T-helper 1 cell treated with Interleukin-12 subunit alpha and Interleukin-12 subunit beta and Interleukin-4 antibody, amounts not matched to agents 30 ng/mL and 1 ng/mL, for 36 hours (primary cell): ENCODE measurements around the gene PCDHGB5. TPM values are rescaled to one million over a fixed set of nuclear protein-coding genes. Genes with fewer than 3 reads are reported as not detected.
"Not testable (repeated sequence)": the region's sequence is repeated elsewhere in the genome, so short reads cannot be mapped to it uniquely, and the experiment has no call there.

Source experiments
- intact Hi-C: fragments of 100-400 bp; cut with micrococcal nuclease; formaldehyde crosslinking; loops from one replicate; pipeline ENCODE4 v1.15.1; 2024
- total RNA-seq: library from RNA; stranded (reverse); gene quantifications from 2 replicates; pipeline ENCODE4 v1.2.3, GENCODE V29; 2022

PCDHGB5 gene
- total RNA-seq, 1 donor from 2014 or later = 0.66 TPM

DNA sequence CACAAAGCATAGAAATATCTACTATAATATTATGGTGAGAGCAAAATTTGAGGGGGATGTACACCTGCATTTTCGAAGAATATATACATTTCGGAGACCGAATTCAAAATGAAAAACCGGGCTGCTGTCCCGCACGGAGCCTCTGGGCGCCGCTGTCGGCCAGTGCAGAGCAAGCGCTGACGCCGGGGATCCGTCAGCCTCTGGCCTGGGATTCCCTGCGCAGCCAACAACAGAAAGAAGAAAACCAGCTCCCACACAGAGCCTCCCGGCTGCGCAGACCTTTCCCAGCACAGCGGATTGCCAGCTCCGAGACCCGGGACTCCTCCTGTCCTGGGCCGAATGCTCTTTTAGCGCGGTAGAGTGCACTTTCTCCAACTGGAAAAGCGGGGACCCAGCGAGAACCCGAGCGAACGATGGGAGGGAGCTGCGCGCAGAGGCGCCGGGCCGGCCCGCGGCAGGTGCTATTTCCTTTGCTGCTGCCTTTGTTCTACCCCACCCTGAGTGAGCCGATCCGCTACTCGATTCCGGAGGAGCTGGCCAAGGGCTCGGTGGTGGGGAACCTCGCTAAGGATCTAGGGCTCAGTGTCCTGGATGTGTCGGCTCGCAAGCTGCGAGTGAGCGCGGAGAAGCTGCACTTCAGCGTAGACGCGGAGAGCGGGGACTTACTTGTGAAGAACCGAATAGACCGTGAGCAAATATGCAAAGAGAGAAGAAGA lies 10.2 kb downstream of the PCDHGB5 start, which contains the start of gene PCDHGB6:
Gene PCDHGB6, plus strand, starts transcription at position 232 of the 716 bp plus-strand sequence. Its CDS starts 182 bp downstream, at position 414.
- intact Hi-C loops = loop anchor here (1.0 to 10.0 kb wide), 2 partner anchors 156 to 173 kb away; no protein-coding TSS in a partner anchor

DNA sequence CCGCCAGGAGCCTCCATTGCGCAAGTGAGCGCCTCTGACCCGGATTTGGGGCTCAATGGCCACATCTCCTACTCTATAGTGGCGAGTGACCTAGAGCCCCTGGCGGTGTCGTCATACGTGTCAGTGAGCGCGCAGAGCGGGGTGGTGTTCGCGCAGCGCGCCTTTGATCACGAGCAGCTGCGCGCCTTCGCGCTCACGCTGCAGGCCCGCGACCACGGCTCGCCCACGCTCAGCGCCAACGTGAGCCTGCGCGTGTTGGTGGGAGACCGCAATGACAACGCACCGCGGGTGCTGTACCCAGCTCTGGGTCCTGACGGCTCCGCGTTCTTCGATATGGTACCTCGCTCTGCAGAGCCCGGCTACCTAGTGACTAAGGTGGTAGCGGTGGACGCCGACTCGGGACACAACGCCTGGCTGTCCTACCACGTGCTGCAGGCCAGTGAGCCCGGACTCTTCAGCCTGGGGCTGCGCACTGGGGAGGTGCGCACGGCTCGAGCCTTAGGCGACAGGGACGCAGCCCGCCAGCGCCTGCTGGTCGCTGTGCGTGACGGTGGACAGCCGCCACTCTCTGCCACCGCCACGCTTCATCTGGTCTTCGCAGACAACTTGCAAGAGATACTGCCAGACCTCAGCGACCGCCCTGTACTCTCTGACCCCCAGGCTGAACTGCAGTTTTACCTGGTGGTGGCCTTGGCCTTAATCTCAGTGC lies 12.0 kb downstream of the PCDHGB5 start:
- intact Hi-C loops = loop anchor here (1.0 to 10.0 kb wide), 3 partner anchors 47 to 175 kb away; partner anchors contain the start of gene PCDHGA5

GRCh38 chr5:141411575-141411974 lies 13.8 kb downstream of the PCDHGB5 start:
- intact Hi-C loops = loop anchor here (5.0 kb wide), 1 partner anchor 49 kb away; the partner anchor contains the start of gene PCDHGA5

GRCh38 chr5:141412854-141413539 lies 15.2 kb downstream of the PCDHGB5 start, which contains the start of gene PCDHGA10:
Gene PCDHGA10, plus strand, starts transcription at chr5:141412987. Its CDS starts 189 bp downstream, at chr5:141413176.
- intact Hi-C loops = loop anchor here (1.0 to 5.0 kb wide), 4 partner anchors 51 to 151 kb away; partner anchors contain the start of gene PCDHGA5

- intact Hi-C loops = loop anchor here (1.0 to 5.0 kb wide), 3 partner anchors 51 to 151 kb away; partner anchors contain the start of gene PCDHGA5
These were observed 15.9 kb downstream of the PCDHGB5 start for GRCh38 chr5:141413540-141414069.

GRCh38 chr5:141414548-141415274 lies 17.0 kb downstream of the PCDHGB5 start:
- intact Hi-C loops = loop anchor here (5.0 kb wide), 1 partner anchor 52 kb away; the partner anchor contains the start of gene PCDHGA5

- intact Hi-C loops = not testable (repeated sequence)
These were observed 17.5 kb downstream of the PCDHGB5 start for GRCh38 chr5:141415275-141415618.

GRCh38 chr5:141417494-141418172 lies 19.9 kb downstream of the PCDHGB5 start, which contains the start of gene PCDHGB7:
Gene PCDHGB7, plus strand, starts transcription at chr5:141417677. Its CDS starts 183 bp downstream, at chr5:141417860.
- intact Hi-C loops = loop anchor here (1.0 to 2.0 kb wide), 4 partner anchors 95 to 141 kb away; partner anchors contain the start of gene TAF7

DNA sequence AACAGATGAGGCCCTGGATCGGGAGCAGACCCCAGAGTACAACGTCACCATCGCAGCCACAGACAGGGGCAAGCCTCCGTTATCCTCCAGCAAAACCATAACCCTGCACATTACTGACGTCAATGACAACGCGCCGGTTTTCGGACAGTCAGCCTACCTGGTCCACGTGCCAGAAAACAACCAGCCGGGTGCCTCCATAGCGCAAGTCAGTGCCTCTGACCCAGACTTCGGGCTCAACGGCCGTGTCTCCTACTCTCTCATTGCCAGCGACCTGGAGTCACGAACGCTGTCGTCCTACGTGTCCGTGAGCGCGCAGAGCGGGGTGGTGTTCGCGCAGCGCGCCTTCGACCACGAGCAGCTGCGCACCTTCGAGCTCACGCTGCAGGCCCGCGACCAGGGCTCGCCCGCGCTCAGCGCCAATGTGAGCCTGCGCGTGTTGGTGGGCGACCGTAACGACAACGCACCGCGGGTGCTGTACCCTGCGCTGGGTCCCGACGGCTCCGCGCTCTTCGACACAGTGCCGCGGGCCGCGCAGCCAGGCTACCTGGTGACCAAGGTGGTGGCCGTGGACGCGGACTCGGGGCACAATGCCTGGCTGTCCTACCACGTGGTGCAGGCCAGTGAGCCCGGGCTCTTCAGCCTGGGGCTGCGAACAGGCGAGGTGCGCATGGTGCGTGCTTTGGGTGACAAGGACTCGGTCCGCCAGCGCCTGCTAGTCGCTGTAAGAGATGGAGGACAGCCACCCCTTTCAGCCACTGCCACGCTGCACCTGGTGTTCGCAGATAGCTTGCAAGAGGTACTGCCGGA lies 21.5 kb downstream of the PCDHGB5 start:
- intact Hi-C loops = no loop called here

DNA sequence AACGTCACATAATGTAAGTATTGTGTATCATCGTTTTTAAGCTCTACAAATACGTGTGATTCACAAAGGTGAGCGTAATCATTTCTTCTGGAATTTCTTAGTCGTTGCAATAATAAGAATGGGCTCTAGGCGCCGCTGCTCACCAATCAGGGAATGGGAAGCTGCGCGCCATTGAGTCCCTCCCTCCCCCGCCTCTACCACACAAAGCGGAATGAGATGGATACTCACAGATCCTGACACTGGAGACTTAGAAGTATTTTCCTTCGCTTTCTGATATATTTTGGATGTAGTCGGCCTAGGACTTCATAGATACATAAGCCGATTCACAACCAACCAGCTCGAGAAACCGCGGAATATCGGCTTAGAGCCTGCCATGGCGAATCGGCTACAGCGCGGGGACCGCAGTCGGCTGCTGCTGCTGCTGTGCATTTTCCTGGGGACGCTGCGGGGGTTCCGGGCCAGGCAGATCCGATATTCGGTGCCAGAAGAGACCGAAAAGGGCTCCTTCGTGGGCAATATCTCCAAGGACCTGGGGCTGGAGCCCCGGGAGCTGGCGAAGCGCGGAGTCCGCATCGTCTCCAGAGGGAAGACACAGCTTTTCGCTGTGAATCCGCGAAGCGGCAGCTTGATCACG lies 23.2 kb downstream of the PCDHGB5 start, which contains the start of gene PCDHGA11:
Gene PCDHGA11, plus strand, starts transcription at position 197 of the 634 bp plus-strand sequence. Its CDS starts 177 bp downstream, at position 374.
- intact Hi-C loops = loop anchor here (1.0 to 10.0 kb wide), 4 partner anchors 56 to 576 kb away; partner anchors contain the start of genes PCDHA8, PCDHA9, PCDHGA4 and PCDHGB2

DNA sequence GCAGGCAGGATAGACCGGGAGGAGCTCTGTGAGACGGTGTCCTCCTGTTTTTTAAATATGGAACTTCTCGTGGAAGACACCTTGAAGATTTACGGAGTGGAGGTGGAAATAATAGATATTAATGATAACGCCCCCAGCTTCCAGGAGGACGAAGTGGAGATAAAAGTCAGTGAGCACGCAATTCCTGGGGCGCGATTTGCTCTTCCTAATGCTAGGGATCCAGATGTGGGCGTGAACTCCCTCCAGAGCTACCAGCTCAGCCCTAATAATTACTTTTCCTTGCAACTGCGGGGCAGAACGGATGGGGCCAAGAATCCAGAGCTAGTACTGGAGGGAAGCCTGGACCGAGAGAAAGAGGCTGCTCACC lies 23.7 kb downstream of the PCDHGB5 start:
- intact Hi-C loops = loop anchor here (5.0 to 10.0 kb wide), 3 partner anchors 56 to 577 kb away; partner anchors contain the start of genes PCDHA8, PCDHA9, PCDHGA4 and PCDHGB2

DNA sequence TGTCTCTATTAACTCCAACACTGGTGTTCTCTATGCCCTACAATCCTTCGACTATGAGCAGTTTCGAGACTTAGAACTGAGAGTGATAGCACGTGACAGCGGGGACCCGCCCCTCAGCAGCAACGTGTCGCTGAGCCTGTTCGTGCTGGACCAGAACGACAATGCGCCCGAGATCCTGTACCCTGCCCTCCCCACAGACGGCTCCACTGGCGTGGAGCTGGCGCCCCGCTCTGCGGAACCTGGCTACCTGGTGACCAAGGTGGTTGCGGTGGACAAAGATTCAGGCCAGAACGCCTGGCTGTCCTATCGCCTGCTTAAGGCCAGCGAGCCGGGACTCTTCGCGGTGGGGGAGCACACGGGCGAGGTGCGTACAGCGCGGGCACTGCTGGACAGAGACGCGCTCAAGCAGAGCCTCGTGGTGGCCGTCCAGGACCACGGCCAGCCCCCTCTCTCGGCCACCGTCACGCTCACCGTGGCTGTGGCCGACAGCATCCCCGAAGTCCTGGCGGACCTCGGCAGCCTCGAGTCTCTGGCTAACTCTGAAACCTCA lies 25.1 kb downstream of the PCDHGB5 start:
- intact Hi-C loops = loop anchor here (5.0 to 10.0 kb wide), 3 partner anchors 54 to 578 kb away; partner anchors contain the start of genes PCDHA8, PCDHA9, PCDHGA4 and PCDHGB2

DNA sequence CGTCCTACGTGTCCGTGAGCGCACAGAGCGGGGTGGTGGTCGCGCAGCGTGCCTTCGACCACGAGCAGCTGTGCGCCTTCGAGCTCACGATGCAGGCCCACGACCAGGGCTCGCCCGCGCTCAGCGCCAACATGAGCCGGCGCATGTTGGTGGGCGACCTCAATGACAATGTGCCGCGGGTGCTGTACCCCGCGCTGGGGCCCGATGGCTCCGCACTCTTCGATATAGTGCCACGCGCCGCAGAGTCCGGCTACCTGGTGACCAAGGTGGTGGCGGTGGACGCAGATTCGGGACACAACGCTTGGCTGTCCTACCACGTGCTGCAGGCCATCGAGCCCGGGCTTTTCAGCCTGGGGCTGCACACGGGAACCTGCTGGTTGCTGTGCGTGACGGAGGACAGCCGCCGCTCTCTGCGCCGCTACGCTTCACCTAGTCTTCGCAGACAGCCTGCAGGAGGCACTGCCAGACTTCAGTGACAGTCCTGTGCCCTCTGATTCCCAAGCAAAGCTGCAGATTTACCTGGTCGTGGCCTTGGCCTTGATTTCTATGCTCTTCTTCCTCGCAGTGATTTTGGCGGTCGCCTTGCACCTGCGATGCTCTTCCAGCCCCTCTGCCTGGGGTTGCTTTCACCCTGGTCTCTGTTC lies 30.2 kb downstream of the PCDHGB5 start:
- intact Hi-C loops = loop anchor here (10.0 kb wide), 1 partner anchor 583 kb away; the partner anchor contains the start of genes PCDHA8 and PCDHA9

DNA sequence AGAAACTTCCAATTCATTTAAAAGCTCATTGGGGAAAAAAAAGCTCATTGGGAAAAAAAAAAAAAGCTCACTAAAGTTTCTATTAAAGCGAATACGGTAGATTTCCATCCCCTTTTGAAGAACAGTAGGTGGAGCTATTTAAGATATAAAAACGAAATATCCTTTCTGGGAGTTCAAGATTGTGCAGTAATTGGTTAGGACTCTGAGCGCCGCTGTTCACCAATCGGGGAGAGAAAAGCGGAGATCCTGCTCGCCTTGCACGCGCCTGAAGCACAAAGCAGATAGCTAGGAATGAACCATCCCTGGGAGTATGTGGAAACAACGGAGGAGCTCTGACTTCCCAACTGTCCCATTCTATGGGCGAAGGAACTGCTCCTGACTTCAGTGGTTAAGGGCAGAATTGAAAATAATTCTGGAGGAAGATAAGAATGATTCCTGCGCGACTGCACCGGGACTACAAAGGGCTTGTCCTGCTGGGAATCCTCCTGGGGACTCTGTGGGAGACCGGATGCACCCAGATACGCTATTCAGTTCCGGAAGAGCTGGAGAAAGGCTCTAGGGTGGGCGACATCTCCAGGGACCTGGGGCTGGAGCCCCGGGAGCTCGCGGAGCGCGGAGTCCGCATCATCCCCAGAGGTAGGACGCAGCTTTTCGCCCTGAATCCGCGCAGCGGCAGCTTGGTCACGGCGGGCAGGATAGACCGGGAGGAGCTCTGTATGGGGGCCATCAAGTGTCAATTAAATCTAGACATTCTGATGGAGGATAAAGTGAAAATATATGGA lies 32.8 kb downstream of the PCDHGB5 start, which contains the start of gene PCDHGA12:
Gene PCDHGA12, plus strand, starts transcription at position 176 of the 782 bp plus-strand sequence. Its CDS starts 253 bp downstream, at position 429.
- intact Hi-C loops = no loop called here

DNA sequence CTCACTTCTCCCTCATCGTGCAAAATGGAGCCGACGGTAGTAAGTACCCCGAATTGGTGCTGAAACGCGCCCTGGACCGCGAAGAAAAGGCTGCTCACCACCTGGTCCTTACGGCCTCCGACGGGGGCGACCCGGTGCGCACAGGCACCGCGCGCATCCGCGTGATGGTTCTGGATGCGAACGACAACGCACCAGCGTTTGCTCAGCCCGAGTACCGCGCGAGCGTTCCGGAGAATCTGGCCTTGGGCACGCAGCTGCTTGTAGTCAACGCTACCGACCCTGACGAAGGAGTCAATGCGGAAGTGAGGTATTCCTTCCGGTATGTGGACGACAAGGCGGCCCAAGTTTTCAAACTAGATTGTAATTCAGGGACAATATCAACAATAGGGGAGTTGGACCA lies 33.5 kb downstream of the PCDHGB5 start:
- intact Hi-C loops = no loop called here

- intact Hi-C loops = not testable (repeated sequence)
These were observed 34.6 kb downstream of the PCDHGB5 start for GRCh38 chr5:141432308-141432707.
